ENCODE measurements around the gene LRRC19.

- TF ChIP-seq CTCF (IDR thresholded peaks at IDR 0.05) (no peak), SMAD4 (CRISPR knock-in tag; IDR thresholded peaks at IDR 0.05) (no peak), SMAD3 (CRISPR knock-in tag; IDR thresholded peaks at IDR 0.05; ENCODE audit: borderline replicate concordance) (no peak), ZBTB43 (CRISPR knock-in tag; IDR thresholded peaks at IDR 0.05) (no peak), JAZF1 (CRISPR knock-in tag; IDR thresholded peaks at IDR 0.05) (no peak), STAT6 (CRISPR knock-in tag; conservative IDR thresholded peaks at IDR 0.05; ENCODE audit: low read depth) (no peak), SP1 (CRISPR knock-in tag; conservative IDR thresholded peaks at IDR 0.05) (no peak), ZNF219 (CRISPR knock-in tag; IDR thresholded peaks at IDR 0.05; ENCODE audit: borderline replicate concordance) (no peak), JUN (CRISPR knock-in tag; IDR thresholded peaks at IDR 0.05) (no peak), NR1H2 (CRISPR knock-in tag; IDR thresholded peaks at IDR 0.05) (no peak)
Observed at GRCh38 chr9:26974927-26975326, 30.5 kb downstream of the LRRC19 start.
